ENCODE measurements around the gene DENND1C. TPM values are rescaled to one million over a fixed set of nuclear protein-coding genes. Genes with fewer than 3 reads are reported as not detected.

Gene DENND1C
- total and polyA plus RNA-seq, 2 donors (not counting 1 experiment from before 2014, with no cell fraction given), result not detected

DNA sequence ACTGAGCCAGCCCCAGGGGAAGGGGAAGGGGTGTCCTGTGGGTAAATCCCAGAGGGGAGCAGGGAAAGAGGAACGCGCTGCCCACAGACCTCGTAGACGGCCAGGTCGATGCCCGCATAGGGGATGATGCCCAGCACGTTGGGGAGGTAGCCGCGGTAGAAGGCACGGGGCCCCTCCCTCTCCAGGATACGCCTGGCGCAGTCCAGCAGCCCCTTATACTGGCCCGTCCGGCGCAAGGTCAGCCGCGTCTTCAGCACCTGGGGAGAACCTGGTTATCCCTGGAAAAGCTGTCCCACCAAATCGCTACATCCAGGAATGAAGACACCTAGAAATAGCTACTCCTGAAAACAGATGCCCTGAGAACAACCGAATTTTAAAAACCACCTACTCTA, 29.4 kb downstream of the DENND1C start:
- TF ChIP-seq, protein P1, sequence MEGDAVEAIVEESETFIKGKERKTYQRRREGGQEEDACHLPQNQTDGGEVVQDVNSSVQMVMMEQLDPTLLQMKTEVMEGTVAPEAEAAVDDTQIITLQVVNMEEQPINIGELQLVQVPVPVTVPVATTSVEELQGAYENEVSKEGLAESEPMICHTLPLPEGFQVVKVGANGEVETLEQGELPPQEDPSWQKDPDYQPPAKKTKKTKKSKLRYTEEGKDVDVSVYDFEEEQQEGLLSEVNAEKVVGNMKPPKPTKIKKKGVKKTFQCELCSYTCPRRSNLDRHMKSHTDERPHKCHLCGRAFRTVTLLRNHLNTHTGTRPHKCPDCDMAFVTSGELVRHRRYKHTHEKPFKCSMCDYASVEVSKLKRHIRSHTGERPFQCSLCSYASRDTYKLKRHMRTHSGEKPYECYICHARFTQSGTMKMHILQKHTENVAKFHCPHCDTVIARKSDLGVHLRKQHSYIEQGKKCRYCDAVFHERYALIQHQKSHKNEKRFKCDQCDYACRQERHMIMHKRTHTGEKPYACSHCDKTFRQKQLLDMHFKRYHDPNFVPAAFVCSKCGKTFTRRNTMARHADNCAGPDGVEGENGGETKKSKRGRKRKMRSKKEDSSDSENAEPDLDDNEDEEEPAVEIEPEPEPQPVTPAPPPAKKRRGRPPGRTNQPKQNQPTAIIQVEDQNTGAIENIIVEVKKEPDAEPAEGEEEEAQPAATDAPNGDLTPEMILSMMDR (conservative IDR thresholded peaks at IDR 0.05 in 1 of 2, IDR thresholded peaks at IDR 0.05 in 1 of 2; ENCODE audit: low read depth in 1 of 2, low read length in 2 of 2), result no peak
- TF ChIP-seq EZH2 (IDR thresholded peaks at IDR 0.05; ENCODE audit: low read length, missing control alignments), result no peak
- Histone ChIP-seq H3K4me1 (ENCODE audit: control insufficient read depth, extremely low read depth, insufficient read depth, low read length) (no peaks in the 10 kb centered on the region), H3K9ac (ENCODE audit: insufficient read depth, low read length) (no peak overlapping the region), H3K4me3 (replicated peaks in 1 of 4; ENCODE audit: control extremely low read depth in 1 of 4, insufficient read depth in 1 of 4, low read depth in 3 of 4, low read length in 4 of 4) (no peak overlapping the region), H3K4me2 (ENCODE audit: extremely low read depth, insufficient read depth, low read length) (no peak overlapping the region), H2AFZ (ENCODE audit: low read length) (no peak overlapping the region), H3K36me3 (ENCODE audit: control insufficient read depth, insufficient read depth, low read length) (peaks cover under 1% of the 10 kb centered on the region), H3K9me3 (ENCODE audit: control insufficient read depth, insufficient read depth, low read depth, low read length) (no peaks in the 10 kb centered on the region), H3K27ac (ENCODE audit: insufficient read depth, low read length) (no peak overlapping the region), H4K20me1 (ENCODE audit: control insufficient read depth, extremely low read depth, insufficient read depth, low read length) (no peaks in the 10 kb centered on the region), H3K79me2 (ENCODE audit: control insufficient read depth, insufficient read depth, low read length) (no peaks in the 10 kb centered on the region), H3K27me3 (ENCODE audit: control insufficient read depth, insufficient read depth, low read length) (no peaks in the 10 kb centered on the region)
- DNase-seq (ENCODE audit: low read depth in 2 of 2), result no peak

DNA sequence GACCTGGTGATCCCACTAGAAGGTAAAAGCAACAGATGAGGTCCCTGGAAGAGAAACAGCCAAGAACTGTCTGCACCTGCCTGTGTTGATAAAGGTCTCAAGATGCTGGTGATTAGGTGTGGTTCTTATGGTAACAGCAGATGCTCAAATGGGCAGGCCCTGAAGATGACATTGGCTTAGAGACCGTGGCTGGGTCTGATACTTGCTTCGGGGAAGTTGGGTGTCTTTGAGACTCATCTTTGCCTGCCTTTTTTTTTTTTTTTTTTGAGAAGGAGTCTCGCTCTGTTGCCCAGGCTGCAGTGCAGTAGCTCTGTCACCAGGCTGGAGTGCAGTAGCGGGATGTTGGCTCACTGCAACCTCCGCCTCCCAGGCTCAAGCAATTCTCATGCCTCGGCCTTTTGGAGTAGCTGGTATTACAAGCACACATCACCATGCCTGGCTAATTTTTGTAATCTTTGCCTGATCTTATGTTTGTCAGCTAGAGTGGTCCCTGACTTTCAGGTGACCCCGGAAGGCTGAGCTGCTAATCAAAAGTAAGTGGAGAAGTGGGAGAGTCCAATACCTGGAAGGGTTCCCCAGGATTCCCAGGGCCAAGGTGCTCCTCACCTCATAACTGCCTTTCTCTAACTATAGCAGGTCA, 29.9 kb downstream of the DENND1C start:
- H2AFZ ChIP-seq (ENCODE audit: low read length), result no peak overlapping the region
- H3K36me3 ChIP-seq (ENCODE audit: control insufficient read depth, insufficient read depth, low read length), result no peaks in the 10 kb centered on the region
- no peaks in the 10 kb centered on the region for H3K27me3 ChIP-seq (ENCODE audit: control insufficient read depth, insufficient read depth, low read length)
- H3K9me3 ChIP-seq (ENCODE audit: control insufficient read depth, insufficient read depth, low read depth, low read length), result no peaks in the 10 kb centered on the region
- H3K4me1 ChIP-seq (ENCODE audit: control insufficient read depth, extremely low read depth, insufficient read depth, low read length), result no peaks in the 10 kb centered on the region
- H3K4me3 ChIP-seq (replicated peaks in 1 of 4; ENCODE audit: control extremely low read depth in 1 of 4, insufficient read depth in 1 of 4, low read depth in 3 of 4, low read length in 4 of 4), result no peak overlapping the region
- no peak for DNase-seq (ENCODE audit: low read depth in 2 of 2)
- no peak for TF ChIP-seq EZH2 (IDR thresholded peaks at IDR 0.05; ENCODE audit: low read length, missing control alignments)
- TF ChIP-seq, protein P1 (conservative IDR thresholded peaks at IDR 0.05 in 1 of 2, IDR thresholded peaks at IDR 0.05 in 1 of 2; ENCODE audit: low read depth in 1 of 2, low read length in 2 of 2), result no peak
- H4K20me1 ChIP-seq (ENCODE audit: control insufficient read depth, extremely low read depth, insufficient read depth, low read length), result no peaks in the 10 kb centered on the region
- no peaks in the 10 kb centered on the region for H3K79me2 ChIP-seq (ENCODE audit: control insufficient read depth, insufficient read depth, low read length)
- no peak overlapping the region for H3K9ac ChIP-seq (ENCODE audit: insufficient read depth, low read length)
- H3K4me2 ChIP-seq (ENCODE audit: extremely low read depth, insufficient read depth, low read length), result no peak overlapping the region
- H3K27ac ChIP-seq (ENCODE audit: insufficient read depth, low read length), result no peak overlapping the region

- H3K27ac ChIP-seq (ENCODE audit: insufficient read depth, low read length), result no peak overlapping the region
- H3K27me3 ChIP-seq (ENCODE audit: control insufficient read depth, insufficient read depth, low read length), result no peaks in the 10 kb centered on the region
- H3K36me3 ChIP-seq (ENCODE audit: control insufficient read depth, insufficient read depth, low read length), result no peaks in the 10 kb centered on the region
- no peak overlapping the region for H2AFZ ChIP-seq (ENCODE audit: low read length)
- no peak overlapping the region for H3K9ac ChIP-seq (ENCODE audit: insufficient read depth, low read length)
- DNase-seq (ENCODE audit: low read depth in 2 of 2), result no peak
- no peaks in the 10 kb centered on the region for H4K20me1 ChIP-seq (ENCODE audit: control insufficient read depth, extremely low read depth, insufficient read depth, low read length)
- no peaks in the 10 kb centered on the region for H3K9me3 ChIP-seq (ENCODE audit: control insufficient read depth, insufficient read depth, low read depth, low read length)
- H3K79me2 ChIP-seq (ENCODE audit: control insufficient read depth, insufficient read depth, low read length), result no peaks in the 10 kb centered on the region
- no peak overlapping the region for H3K4me3 ChIP-seq (replicated peaks in 1 of 4; ENCODE audit: control extremely low read depth in 1 of 4, insufficient read depth in 1 of 4, low read depth in 3 of 4, low read length in 4 of 4)
- no peak overlapping the region for H3K4me2 ChIP-seq (ENCODE audit: extremely low read depth, insufficient read depth, low read length)
- no peak for TF ChIP-seq EZH2 (IDR thresholded peaks at IDR 0.05; ENCODE audit: low read length, missing control alignments)
- TF ChIP-seq, protein P1 (conservative IDR thresholded peaks at IDR 0.05 in 1 of 2, IDR thresholded peaks at IDR 0.05 in 1 of 2; ENCODE audit: low read depth in 1 of 2, low read length in 2 of 2), result no peak
- no peaks in the 10 kb centered on the region for H3K4me1 ChIP-seq (ENCODE audit: control insufficient read depth, extremely low read depth, insufficient read depth, low read length)
These were observed 31.4 kb downstream of the DENND1C start for GRCh38 chr19:6450166-6450565.
